BE2C (cell line): Measurements from ENCODE around the gene TNPO1.

Source experiments
- DNase-seq: peaks from one replicate; pipeline ENCODE4 v3.0.0-alpha.2; 2020
- H3K27me3 ChIP-seq: fragments of 250-450 bp; sonication (Bioruptor Pico); 2 replicates; pipeline ENCODE4 v1.5.1; 2020; ENCODE audit warnings: mild to moderate bottlenecking
- H3K36me3 ChIP-seq: fragments of 250-450 bp; sonication (Bioruptor Pico); 2 replicates; pipeline ENCODE4 v1.5.1; 2020; ENCODE audit warnings: mild to moderate bottlenecking
- H3K4me1 ChIP-seq: fragments of 250-450 bp; sonication (Bioruptor Pico); 2 replicates; pipeline ENCODE4 v1.5.1; 2020
- H3K4me3 ChIP-seq: 2 replicates; pipeline ENCODE4 v1.5.1; 2011; ENCODE audit warnings: low read depth, low read length
- H3K9me3 ChIP-seq: fragments of 250-450 bp; sonication (Bioruptor Pico); 2 replicates; pipeline ENCODE4 v1.5.1; 2020
- TF ChIP-seq, protein P1 (sequence below): IDR thresholded peaks from 2 replicates; pipeline ENCODE4 v1.5.1; 2012; ENCODE audit warnings: mild to moderate bottlenecking, low read depth, low read length

TNPO1 gene

DNA sequence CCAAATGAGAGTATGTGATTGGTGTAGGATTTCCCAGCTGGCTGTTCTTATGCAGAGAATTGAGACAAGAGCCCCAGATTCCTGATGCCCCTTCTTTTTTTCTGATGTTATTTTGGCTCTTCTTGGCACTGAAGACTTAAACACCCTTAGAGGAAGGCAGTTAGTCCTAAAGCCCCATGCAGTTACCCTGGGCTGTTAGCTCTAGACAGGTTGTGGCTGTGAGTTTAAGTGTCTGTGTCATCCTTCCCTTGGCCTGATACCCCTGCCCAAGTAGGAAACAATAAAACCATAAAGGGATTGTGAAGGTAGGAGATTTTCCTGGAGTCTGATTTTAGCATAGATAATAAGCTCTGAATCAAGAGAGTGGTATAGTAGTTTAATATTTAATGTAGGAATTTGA lies 13.2 kb downstream of the TNPO1 start:
- Histone ChIP-seq H3K9me3 (no peaks in the 10 kb centered on the region), H3K36me3 (peaks cover 5% of the 10 kb centered on the region; the same call in 1 of the 2 replicates), H3K4me3 (no peak overlapping the region), H3K27me3 (no peaks in the 10 kb centered on the region), H3K4me1 (peaks cover 3% of the 10 kb centered on the region)
- TF ChIP-seq, protein P1, sequence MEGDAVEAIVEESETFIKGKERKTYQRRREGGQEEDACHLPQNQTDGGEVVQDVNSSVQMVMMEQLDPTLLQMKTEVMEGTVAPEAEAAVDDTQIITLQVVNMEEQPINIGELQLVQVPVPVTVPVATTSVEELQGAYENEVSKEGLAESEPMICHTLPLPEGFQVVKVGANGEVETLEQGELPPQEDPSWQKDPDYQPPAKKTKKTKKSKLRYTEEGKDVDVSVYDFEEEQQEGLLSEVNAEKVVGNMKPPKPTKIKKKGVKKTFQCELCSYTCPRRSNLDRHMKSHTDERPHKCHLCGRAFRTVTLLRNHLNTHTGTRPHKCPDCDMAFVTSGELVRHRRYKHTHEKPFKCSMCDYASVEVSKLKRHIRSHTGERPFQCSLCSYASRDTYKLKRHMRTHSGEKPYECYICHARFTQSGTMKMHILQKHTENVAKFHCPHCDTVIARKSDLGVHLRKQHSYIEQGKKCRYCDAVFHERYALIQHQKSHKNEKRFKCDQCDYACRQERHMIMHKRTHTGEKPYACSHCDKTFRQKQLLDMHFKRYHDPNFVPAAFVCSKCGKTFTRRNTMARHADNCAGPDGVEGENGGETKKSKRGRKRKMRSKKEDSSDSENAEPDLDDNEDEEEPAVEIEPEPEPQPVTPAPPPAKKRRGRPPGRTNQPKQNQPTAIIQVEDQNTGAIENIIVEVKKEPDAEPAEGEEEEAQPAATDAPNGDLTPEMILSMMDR: no peak
- no peak for DNase-seq

DNA sequence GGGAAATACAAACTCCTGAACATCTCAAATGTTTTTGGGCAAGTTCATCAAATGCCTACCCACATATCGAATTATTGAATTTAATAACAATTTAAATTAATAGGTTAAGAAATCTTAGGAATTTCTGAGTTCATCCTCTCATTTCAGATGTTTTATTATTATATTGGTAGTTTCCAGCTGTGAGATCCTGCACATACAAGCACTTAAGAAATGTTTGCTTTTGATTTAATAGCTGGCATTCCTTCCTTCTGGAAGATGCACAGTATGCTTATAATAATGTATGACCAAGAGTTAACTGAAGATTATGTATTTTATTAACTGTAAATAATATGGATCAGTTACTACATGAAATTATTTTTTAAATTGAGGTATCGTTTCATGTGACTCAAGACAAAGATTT lies 13.9 kb downstream of the TNPO1 start:
- Histone ChIP-seq H3K4me3 (no peak overlapping the region), H3K27me3 (no peaks in the 10 kb centered on the region), H3K9me3 (no peaks in the 10 kb centered on the region), H3K4me1 (peaks cover 9% of the 10 kb centered on the region), H3K36me3 (peaks cover 5% of the 10 kb centered on the region; the same call in 1 of the 2 replicates)
- TF ChIP-seq, protein P1: no peak
- no peak for DNase-seq

DNA sequence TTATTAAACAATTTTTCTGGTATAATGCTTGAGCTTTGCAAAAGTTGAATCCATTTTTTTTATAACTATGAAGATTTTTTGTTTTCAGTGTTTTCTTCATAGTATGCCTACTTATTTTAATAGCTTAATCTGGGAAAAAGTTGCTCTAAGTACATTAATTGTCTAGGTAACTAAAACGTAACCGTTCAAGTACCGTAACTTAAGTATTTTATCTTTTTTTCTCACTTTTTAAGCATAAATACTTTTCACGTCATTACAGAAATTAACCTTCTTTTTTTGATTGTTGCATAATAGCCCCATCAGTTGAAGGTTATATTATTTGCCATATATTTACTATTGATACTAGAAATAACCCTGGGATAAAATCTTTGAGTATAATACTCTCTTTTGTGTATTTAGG lies 15.2 kb downstream of the TNPO1 start:
- H3K4me1 ChIP-seq: peaks cover 14% of the 10 kb centered on the region
- H3K27me3 ChIP-seq: no peaks in the 10 kb centered on the region
- H3K4me3 ChIP-seq: no peak overlapping the region
- no peaks in the 10 kb centered on the region for H3K9me3 ChIP-seq
- DNase-seq: no peak
- TF ChIP-seq, protein P1: no peak
- no peaks in the 10 kb centered on the region; the same call in 1 of the 2 replicates for H3K36me3 ChIP-seq

GRCh38 chr5:72834924-72835323 lies 18.5 kb downstream of the TNPO1 start:
- H3K27me3 ChIP-seq: no peaks in the 10 kb centered on the region
- TF ChIP-seq, protein P1: no peak
- H3K4me3 ChIP-seq: no peak overlapping the region
- no peak for DNase-seq
- H3K9me3 ChIP-seq: no peaks in the 10 kb centered on the region
- H3K4me1 ChIP-seq: peaks cover 11% of the 10 kb centered on the region
- no peaks in the 10 kb centered on the region; the same call in 1 of the 2 replicates for H3K36me3 ChIP-seq

DNA sequence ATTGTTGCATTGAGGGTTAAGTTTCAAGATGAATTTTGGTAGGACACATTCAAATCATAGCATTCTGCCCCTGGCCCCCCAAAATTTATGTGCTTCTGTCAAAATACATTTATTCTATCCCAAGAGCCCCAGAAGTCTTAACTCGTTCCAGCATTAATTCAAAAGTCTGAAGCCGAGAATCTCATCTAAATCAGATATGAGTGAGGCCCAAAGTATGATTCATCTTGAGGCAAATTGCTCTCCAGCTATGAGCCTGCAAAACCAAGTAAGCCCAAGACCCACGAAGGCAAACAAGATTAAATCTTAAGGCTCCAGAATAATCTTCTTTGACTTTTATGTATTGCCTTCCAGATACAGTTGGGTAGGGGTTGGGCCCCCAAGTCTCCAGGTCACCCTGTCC lies 19.2 kb downstream of the TNPO1 start:
- TF ChIP-seq, protein P1: no peak
- DNase-seq: no peak
- Histone ChIP-seq H3K4me3 (no peak overlapping the region), H3K36me3 (no peaks in the 10 kb centered on the region; the same call in 1 of the 2 replicates), H3K4me1 (peaks cover 11% of the 10 kb centered on the region), H3K9me3 (no peaks in the 10 kb centered on the region), H3K27me3 (no peaks in the 10 kb centered on the region)

DNA sequence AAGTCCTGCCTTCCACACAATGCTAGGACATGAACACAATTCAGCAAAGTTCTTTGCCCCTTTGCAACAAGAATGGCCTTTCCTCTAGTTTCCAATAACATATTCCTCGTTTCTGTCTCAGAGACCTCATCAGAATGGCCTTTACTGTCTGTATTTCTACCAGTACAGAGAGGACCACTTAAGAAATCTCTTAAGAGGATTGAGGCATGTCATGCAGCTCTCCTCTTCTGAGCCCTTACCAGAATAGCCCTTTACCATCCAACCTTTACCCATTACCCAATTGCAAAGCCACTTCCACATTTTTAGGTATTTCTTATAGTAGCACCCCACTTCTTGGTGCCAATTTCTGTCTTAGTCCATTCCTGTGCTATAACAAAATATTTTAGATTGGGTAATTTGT lies 20.3 kb downstream of the TNPO1 start:
- H3K27me3 ChIP-seq: no peaks in the 10 kb centered on the region
- no peak overlapping the region for H3K4me3 ChIP-seq
- TF ChIP-seq, protein P1: no peak
- no peaks in the 10 kb centered on the region for H3K9me3 ChIP-seq
- H3K36me3 ChIP-seq: no peaks in the 10 kb centered on the region; the same call in 1 of the 2 replicates
- no peak for DNase-seq
- H3K4me1 ChIP-seq: peaks cover 11% of the 10 kb centered on the region
